Fibroblast of skin of left quadriceps (primary cell): ENCODE results near the gene HOMER2.

Source experiments
- DNase-seq, 2 experiments: peaks; one replicate each; pipeline ENCODE4 v3.0.0-alpha.2; 2013; ENCODE audit warnings: low read depth in 2 of 2

HOMER2 gene

GRCh38 chr15:82858932-82859331, 93.6 kb downstream of the HOMER2 start:
- no peak for DNase-seq

DNA sequence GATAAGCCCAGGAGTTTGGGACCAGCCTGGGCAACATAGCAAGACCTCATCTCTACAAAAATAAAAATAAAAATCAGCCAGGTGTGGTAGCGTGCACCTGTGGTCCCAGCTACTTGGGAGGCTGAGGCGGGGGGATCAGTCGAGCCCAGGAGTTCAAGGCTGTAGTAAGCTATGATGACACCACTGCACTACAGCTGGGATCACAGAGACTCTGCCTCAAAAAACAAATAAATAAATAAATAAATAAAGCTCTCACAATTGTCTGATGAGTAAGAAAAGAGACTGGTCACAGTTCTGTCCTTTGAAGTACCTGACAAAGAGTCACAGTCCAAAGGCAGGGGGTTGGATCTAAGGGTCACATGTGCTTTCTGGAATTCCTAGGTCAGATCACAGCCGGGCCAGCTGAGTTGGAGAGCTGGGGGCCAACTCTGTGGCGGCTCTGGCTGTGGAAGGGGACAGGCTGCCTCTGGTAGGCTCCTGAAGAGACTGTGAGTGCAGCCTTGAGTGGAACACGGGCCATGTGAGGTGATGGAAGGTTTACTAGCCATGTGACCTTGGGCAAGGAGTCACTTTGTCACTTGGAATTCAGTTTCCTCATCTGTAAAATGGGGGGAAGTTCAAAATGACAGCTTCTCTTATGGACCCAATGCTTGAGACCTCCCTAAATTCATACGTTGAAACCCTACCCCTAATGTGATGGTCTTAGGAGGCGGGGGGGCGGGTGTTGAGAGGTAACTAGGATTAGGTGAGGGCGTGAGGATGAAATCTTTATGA, 95.9 kb downstream of the HOMER2 start:
- DNase-seq: no peak

DNA sequence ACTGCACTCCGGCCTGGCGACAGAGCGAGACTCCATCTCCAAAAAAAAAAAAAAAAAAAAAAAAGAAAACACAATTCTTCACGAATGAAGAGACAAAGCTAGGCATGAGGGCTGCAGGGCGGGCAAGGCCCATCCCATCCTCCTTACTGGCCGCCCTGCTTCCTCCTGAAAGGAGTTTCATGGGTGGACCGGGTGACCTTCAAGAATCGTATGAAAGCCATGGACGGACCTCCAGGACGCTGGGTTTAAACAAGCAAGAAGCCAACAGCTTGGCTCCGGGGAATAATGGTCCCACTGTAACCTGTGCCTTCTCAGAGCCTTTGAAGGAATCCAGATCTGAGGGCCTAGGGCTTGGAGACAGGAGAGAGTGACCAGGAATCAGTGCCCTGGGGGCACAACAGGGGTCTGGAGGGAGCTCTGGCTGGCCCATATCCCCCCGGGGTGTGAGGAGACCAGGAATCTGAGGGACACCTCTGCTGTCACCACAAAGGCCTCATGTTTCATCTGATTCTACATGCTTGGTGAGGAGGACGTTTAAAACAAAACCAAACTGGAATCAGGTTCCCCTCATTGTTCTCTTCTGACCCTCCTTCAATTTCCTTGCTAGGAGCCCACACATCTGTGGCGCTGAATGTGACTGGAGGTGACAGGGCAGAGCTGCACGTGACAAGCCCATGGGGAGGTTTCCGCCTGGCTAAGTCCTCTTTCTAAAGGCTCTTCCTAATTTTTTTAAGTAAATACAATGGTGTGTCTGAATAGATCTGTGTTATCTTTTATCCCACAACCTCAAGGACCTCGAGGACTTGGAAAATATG, 97.0 kb downstream of the HOMER2 start:
- DNase-seq: no peak

- DNase-seq: no peak
These were observed 98.0 kb downstream of the HOMER2 start for GRCh38 chr15:82854554-82854953.

DNA sequence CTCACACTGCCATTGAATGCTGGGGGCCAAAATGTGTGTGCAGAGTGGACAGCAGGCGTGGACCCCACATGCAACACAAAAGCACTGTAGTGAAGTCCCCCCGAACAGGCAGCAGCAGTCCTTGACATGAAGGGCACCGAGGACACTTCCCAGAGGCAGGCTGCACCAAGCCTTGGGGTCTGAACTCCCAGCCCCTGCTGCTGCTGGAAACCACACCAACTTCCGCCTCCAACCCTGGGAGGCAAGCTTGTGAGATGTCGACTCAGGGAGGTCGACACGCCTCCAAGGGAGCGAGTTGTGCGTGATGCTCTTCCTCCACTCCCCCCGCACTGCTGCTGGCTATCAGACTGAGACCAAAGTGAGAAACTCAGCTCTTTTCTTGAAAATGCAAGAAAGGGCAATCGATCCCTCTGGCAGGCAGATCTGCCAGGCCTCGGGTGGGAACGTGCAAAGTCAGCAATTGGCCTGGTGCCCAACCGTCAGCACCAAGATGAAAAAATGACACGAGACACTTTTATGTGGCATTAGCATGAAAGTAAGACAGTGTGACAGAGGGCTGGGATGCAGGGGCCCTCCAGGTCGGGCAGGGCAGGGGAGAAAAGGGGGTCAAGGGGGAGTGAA, 99.5 kb downstream of the HOMER2 start:
- no peak for DNase-seq

- DNase-seq: peak in 1 of 2 experiments; percentile 9
These were observed 100.5 kb downstream of the HOMER2 start for GRCh38 chr15:82851981-82852511.

DNA sequence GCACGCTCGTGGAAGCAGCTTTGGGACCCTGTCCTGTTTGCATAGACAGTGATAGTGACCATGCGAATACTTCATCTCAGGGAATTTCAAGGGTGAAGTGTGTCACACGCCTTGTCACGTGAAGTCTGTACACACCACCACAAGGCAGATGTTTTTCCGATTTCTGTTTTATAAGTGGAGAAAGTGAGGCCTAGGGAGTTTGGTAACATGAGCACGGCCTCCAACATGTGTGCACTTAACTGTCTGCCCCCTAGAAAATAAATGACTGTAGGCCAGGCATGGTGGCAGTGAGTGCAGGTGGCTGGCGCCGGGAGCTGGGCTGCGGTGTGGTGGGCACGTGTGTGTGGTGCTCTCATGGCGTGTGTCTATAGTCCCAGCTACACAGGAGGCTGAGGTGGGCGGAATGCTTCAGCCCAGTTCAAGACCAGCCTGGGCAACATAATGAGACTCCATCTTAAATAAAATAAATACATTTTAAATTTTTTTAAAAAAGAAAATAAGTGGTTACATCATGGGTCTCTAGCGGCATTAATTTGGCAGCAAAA, 101.1 kb downstream of the HOMER2 start:
- DNase-seq: no peak

- no peak for DNase-seq
These were observed 101.8 kb downstream of the HOMER2 start for GRCh38 chr15:82850731-82851130.

GRCh38 chr15:82849556-82850512, 102.7 kb downstream of the HOMER2 start:
- DNase-seq: peak; percentile 53 to 58

GRCh38 chr15:82848241-82848993, 104.1 kb downstream of the HOMER2 start:
- no peak for DNase-seq

- DNase-seq: no peak
These were observed 104.8 kb downstream of the HOMER2 start for GRCh38 chr15:82847703-82848102.

GRCh38 chr15:82846621-82847020, 105.9 kb downstream of the HOMER2 start:
- no peak for DNase-seq

GRCh38 chr15:82845686-82846085, 106.8 kb downstream of the HOMER2 start:
- no peak for DNase-seq

DNA sequence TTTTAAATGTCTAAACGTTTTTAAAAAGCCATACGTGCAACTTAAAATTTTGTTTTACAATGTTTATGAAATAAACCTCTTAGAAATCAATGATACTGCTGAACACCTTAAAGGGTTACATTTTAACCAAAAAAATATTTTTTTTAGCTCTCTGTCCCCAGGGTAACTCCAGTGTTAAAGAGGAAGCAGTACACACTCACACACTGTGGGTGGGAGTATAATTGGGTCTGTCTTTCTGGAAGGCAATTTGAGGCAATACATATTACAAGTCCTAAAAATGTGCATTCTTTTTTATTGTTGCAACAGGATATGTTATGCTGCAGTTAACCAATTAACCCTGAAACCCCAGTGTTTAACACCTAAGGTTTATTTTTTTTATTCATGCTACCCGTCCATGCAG, 109.0 kb downstream of the HOMER2 start:
- no peak for DNase-seq

DNA sequence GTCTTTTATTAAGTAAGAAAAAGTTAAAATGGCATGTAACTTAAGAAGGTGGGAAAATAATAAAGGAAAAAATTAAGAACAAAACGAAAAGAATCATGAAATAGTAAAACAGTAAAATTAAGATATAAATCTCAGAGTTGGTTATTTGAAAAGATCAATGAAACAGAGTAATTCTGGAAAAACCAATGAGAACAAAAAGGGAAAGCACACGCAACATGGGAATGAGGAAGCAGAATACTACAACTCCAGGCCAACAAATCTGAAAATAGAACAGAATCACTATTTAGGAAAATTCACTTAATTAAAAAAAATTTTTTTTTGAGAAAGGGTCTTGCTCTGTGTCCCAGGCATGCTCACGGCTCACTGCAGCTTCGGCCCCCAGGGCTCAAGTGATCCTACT, 112.4 kb downstream of the HOMER2 start:
- no peak for DNase-seq

DNA sequence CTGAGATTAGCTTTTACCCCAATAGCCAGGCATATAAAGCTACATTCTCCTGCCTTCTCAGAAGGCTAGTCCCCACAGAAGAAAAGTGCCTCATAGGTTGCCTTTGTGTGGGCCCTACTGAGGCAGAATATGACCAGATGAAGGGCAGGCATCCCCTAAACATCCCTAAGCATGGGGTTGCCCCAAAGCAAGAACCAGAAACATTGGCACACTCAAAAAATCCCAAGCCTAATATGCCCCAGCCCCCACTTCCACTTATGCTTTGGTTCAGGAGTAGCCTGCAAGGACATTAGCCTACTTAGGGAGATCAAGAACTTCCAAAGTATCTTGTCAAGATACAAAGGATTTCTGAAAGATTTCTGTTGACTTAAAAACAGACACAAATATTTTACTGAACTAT, 113.4 kb downstream of the HOMER2 start:
- no peak for DNase-seq

DNA sequence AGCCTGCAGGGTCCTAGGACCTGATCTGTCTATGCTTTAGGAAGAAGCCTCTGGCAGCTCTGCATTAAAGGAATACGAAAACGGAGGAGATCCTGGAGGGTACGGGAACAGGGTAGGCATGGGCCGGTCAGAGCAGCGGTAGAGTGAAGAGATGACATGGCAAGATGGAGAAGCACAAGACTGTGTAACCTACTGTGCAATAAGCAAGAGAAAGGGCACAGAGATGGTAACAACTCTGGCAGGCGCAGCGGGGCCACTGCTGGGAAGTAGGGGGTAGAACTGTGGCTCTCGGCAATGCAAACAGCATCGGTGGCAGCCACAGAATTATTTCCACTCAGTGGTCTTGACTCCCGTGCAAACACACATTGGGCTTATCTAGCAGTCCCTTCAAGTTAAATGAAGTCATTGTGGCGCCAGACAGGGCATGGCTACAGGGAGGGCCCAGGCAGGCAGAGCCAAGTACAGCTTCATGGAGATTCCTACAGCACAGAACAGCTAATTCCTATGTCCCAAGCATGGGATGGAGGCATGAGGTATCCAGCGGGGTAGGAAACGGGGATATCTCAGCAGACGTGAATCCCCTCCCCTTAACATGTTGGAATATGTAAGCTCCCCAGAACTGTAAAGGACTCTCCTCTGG, 114.3 kb downstream of the HOMER2 start:
- DNase-seq: no peak

DNA sequence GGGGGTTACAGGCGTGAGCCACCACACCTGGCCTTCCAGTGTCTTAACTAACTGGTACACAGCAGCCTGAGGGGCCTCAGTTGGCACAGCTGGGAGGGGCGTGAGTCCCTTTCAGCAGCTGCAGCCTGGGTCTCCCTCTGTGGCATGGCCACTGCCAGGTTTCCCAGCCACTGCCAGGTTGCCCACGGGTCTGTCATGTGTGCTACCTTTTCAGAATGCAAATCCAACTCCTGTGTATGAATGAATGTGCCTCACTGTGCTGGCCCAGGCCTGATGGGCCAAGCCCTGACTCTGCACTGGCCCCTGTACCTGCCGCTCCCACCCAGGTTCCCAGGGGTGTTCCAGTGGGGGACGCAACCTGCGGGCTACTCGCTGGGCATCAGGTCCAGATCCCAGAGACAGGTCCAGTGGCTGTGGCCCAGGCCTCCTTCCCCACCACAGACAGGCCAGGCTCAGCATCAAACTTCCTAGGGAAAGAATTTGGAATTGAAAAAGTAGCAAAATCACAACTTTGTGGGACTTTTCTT, 117.1 kb downstream of the HOMER2 start:
- no peak for DNase-seq

GRCh38 chr15:82833362-82833682, 119.2 kb downstream of the HOMER2 start:
- DNase-seq: no peak
